CD4-positive, alpha-beta T cell treated with Interferon alpha-2 for 1 hour (primary cell): ENCODE data around the gene CA7.

Source experiments
- DNase-seq, 2 donors: peaks; one replicate each; pipeline ENCODE4 v3.0.0-alpha.2; 2020 to 2022

The CA7 gene

GRCh38 chr16:66844342-66845079, at the start of gene CA7:
Gene CA7, plus strand, starts transcription at chr16:66844414. Its CDS starts 74 bp downstream, at chr16:66844488.
- no peak for DNase-seq

GRCh38 chr16:66798161-66798560, 46.1 kb upstream of the CA7 start:
- no peak for DNase-seq

GRCh38 chr16:66800856-66801255, 43.4 kb upstream of the CA7 start:
- DNase-seq = no peak

GRCh38 chr16:66801320-66802105, 42.7 kb upstream of the CA7 start, which contains the start of gene TERB1:
Gene TERB1, minus strand, starts transcription at chr16:66801584. Its CDS starts 4,786 bp downstream, at chr16:66796798.
- no peak for DNase-seq

- DNase-seq = no peak
These were observed 42.1 kb upstream of the CA7 start for GRCh38 chr16:66802159-66802558.

- DNase-seq = no peak
These were observed 34.4 kb upstream of the CA7 start for GRCh38 chr16:66809765-66810164.

GRCh38 chr16:66810391-66810790, 33.8 kb upstream of the CA7 start:
- no peak for DNase-seq

- no peak for DNase-seq
These were observed 33.2 kb upstream of the CA7 start for GRCh38 chr16:66811043-66811442.

- DNase-seq = no peak
These were observed 29.5 kb upstream of the CA7 start for GRCh38 chr16:66814734-66815133.

GRCh38 chr16:66824006-66824405, 20.2 kb upstream of the CA7 start:
- DNase-seq = no peak

- DNase-seq = peak; percentile 89 to 92
These were observed 13.5 kb upstream of the CA7 start, which contains the start of gene NAE1 for GRCh38 chr16:66830422-66831404. Gene NAE1, minus strand, starts transcription at chr16:66830976. Its CDS starts 77 bp downstream, at chr16:66830899.

- no peak for DNase-seq
These were observed 12.0 kb upstream of the CA7 start for GRCh38 chr16:66832190-66832589.

GRCh38 chr16:66832661-66833305, 11.4 kb upstream of the CA7 start:
- DNase-seq = no peak

GRCh38 chr16:66834746-66835145, 9.5 kb upstream of the CA7 start:
- no peak for DNase-seq

- no peak for DNase-seq
These were observed 3.3 kb upstream of the CA7 start for GRCh38 chr16:66840883-66841282.

GRCh38 chr16:66841366-66841765, 2.8 kb upstream of the CA7 start:
- no peak for DNase-seq

GRCh38 chr16:66842765-66843164, 1.4 kb upstream of the CA7 start:
- no peak for DNase-seq

GRCh38 chr16:66843191-66843590, 1.0 kb upstream of the CA7 start:
- DNase-seq = no peak

- no peak for DNase-seq
These were observed 239 bp upstream of the CA7 start for GRCh38 chr16:66844009-66844341.

GRCh38 chr16:66845080-66845410, 831 bp downstream of the CA7 start:
- DNase-seq = no peak

- no peak for DNase-seq
These were observed 1.6 kb downstream of the CA7 start for GRCh38 chr16:66845791-66846221.

- DNase-seq = no peak
These were observed 2.1 kb downstream of the CA7 start for GRCh38 chr16:66846266-66846665.

- DNase-seq = no peak
These were observed 2.6 kb downstream of the CA7 start for GRCh38 chr16:66846831-66847230.
